ENCODE measurements around the gene CD81. TPM values are rescaled to one million over a fixed set of nuclear protein-coding genes. Genes with fewer than 3 reads are reported as not detected.

CD81 gene
- total RNA-seq, 1 experiment from 2014 or later, result 416 TPM

DNA sequence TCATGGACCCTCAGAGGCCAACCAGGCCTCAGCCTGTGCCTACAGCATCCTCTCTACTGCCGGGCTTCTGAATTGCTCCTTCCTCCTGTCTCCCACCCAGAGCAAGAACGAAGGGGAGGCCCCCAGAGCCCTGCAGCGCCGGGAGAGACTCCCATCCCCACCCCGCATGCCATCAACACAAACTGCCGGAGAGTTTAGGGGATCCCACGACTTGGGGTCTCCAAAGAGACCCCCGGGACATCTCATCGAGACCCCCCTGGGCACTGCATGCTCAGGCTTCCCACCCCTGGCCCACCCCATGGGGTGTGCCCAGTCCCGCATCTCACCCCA, 8.3 kb upstream of the CD81 start:
- Histone ChIP-seq H3K4me1 (ENCODE audit: control insufficient read depth, insufficient read depth, low read length) (no peaks in the 10 kb centered on the region), H3K4me3 (ENCODE audit: low read depth in 2 of 2, low read length in 2 of 2) (no peak overlapping the region), H3K36me3 (ENCODE audit: control insufficient read depth, insufficient read depth, low read length) (no peaks in the 10 kb centered on the region), H3K27ac (ENCODE audit: low read length) (no peak overlapping the region), H3K9me3 (ENCODE audit: control insufficient read depth, insufficient read depth, low read depth, low read length) (no peaks in the 10 kb centered on the region), H3K27me3 (ENCODE audit: control insufficient read depth, insufficient read depth, low read length) (no peaks in the 10 kb centered on the region; the same call in 1 of the 2 replicates)
- DNase-seq (ENCODE audit: low read depth, low spot score) (no peak), ATAC-seq (0 out of 2 replicates have a peak, but pooled peaks have one; percentile 18)
- POLR2A ChIA-PET, result no interaction called here
- TF ChIP-seq TCF7L2 (IDR thresholded peaks at IDR 0.05; ENCODE audit: low read depth, low read length) (no peak), SIN3A (IDR thresholded peaks at IDR 0.05; ENCODE audit: borderline replicate concordance, insufficient read depth, low read depth, low read length) (no peak), POLR2AphosphoS5 (IDR thresholded peaks at IDR 0.05; ENCODE audit: low read depth, low read length) (no peak)
- TF ChIP-seq, protein P1, sequence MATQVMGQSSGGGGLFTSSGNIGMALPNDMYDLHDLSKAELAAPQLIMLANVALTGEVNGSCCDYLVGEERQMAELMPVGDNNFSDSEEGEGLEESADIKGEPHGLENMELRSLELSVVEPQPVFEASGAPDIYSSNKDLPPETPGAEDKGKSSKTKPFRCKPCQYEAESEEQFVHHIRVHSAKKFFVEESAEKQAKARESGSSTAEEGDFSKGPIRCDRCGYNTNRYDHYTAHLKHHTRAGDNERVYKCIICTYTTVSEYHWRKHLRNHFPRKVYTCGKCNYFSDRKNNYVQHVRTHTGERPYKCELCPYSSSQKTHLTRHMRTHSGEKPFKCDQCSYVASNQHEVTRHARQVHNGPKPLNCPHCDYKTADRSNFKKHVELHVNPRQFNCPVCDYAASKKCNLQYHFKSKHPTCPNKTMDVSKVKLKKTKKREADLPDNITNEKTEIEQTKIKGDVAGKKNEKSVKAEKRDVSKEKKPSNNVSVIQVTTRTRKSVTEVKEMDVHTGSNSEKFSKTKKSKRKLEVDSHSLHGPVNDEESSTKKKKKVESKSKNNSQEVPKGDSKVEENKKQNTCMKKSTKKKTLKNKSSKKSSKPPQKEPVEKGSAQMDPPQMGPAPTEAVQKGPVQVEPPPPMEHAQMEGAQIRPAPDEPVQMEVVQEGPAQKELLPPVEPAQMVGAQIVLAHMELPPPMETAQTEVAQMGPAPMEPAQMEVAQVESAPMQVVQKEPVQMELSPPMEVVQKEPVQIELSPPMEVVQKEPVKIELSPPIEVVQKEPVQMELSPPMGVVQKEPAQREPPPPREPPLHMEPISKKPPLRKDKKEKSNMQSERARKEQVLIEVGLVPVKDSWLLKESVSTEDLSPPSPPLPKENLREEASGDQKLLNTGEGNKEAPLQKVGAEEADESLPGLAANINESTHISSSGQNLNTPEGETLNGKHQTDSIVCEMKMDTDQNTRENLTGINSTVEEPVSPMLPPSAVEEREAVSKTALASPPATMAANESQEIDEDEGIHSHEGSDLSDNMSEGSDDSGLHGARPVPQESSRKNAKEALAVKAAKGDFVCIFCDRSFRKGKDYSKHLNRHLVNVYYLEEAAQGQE (IDR thresholded peaks at IDR 0.05; ENCODE audit: insufficient read depth in 1 of 2, low read depth in 2 of 2, low read length in 1 of 2), result no peak
- TF ChIP-seq, protein P2, sequence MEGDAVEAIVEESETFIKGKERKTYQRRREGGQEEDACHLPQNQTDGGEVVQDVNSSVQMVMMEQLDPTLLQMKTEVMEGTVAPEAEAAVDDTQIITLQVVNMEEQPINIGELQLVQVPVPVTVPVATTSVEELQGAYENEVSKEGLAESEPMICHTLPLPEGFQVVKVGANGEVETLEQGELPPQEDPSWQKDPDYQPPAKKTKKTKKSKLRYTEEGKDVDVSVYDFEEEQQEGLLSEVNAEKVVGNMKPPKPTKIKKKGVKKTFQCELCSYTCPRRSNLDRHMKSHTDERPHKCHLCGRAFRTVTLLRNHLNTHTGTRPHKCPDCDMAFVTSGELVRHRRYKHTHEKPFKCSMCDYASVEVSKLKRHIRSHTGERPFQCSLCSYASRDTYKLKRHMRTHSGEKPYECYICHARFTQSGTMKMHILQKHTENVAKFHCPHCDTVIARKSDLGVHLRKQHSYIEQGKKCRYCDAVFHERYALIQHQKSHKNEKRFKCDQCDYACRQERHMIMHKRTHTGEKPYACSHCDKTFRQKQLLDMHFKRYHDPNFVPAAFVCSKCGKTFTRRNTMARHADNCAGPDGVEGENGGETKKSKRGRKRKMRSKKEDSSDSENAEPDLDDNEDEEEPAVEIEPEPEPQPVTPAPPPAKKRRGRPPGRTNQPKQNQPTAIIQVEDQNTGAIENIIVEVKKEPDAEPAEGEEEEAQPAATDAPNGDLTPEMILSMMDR (IDR thresholded peaks at IDR 0.05), result no peak
- in situ Hi-C loops (cut with HindIII; ENCODE audit: low pct_unique_long_range_greater_than_20kb, low sequenced_read_pairs) (no loop called here), intact Hi-C loops (cut with micrococcal nuclease; ENCODE audit: unreplicated experiment) (no loop called here)
- BruUV-seq (replicated peaks), result no TSS peak
- CTCF ChIA-PET, result interaction anchor here (0.6 kb wide), 1 partner anchor 63 kb away, joined by 6 read pairs; no protein-coding TSS in a partner anchor

DNA sequence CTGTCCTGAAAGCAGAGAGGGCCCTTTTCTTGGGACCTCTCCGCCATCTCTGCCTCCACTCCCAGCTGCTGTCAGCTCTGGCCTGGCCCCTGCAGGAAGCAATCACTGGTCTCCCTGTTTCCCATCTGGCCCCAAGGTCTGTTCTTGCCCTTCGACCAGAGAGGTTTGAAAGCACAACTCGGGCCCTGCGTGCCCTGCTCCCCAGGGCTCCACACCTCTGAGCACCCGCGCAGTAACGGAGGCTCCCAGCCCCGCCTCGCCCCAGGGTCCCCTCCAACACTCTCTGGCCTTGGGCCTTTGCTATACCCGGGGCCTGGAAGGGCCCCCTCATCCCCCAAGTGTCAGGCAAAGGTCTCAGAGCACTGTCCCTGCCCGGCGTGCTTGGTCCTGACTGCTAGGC, 7.8 kb upstream of the CD81 start:
- no peak overlapping the region for H3K4me3 ChIP-seq (ENCODE audit: low read depth in 2 of 2, low read length in 2 of 2)
- BruUV-seq (replicated peaks), result no TSS peak
- ATAC-seq, result no peak
- H3K36me3 ChIP-seq (ENCODE audit: control insufficient read depth, insufficient read depth, low read length), result no peaks in the 10 kb centered on the region
- no peaks in the 10 kb centered on the region for H3K9me3 ChIP-seq (ENCODE audit: control insufficient read depth, insufficient read depth, low read depth, low read length)
- in situ Hi-C loops (cut with HindIII; ENCODE audit: low pct_unique_long_range_greater_than_20kb, low sequenced_read_pairs) (no loop called here), intact Hi-C loops (cut with micrococcal nuclease; ENCODE audit: unreplicated experiment) (no loop called here)
- no peaks in the 10 kb centered on the region for H3K4me1 ChIP-seq (ENCODE audit: control insufficient read depth, insufficient read depth, low read length)
- H3K27ac ChIP-seq (ENCODE audit: low read length), result no peak overlapping the region
- TF ChIP-seq, protein P2 (IDR thresholded peaks at IDR 0.05), result no peak
- TF ChIP-seq, protein P1 (IDR thresholded peaks at IDR 0.05; ENCODE audit: insufficient read depth in 1 of 2, low read depth in 2 of 2, low read length in 1 of 2), result no peak
- ChIA-PET CTCF (interaction anchor here (0.6 kb wide), 2 partner anchors 7 to 64 kb away, joined by 4 to 6 read pairs; no protein-coding TSS in a partner anchor), POLR2A (interaction anchor here (0.6 kb wide), 1 partner anchor 135 kb away, joined by 3 read pairs; no protein-coding TSS in a partner anchor)
- DNase-seq (ENCODE audit: low read depth, low spot score), result no peak
- H3K27me3 ChIP-seq (ENCODE audit: control insufficient read depth, insufficient read depth, low read length), result no peaks in the 10 kb centered on the region; the same call in 1 of the 2 replicates
